ENCODE data around the gene RAPGEF6.

GRCh38 chr5:131462454-131462853, 172.6 kb downstream of the RAPGEF6 start:
- TF ChIP-seq POLR2A (IDR thresholded peaks at IDR 0.05) (no peak), CTCF (IDR thresholded peaks at IDR 0.05) (no peak)

Measured in adrenal gland (tissue), 5 donors.